OCI-LY7 (cell line): ENCODE results near the gene QDPR. TPM values are rescaled to one million over a fixed set of nuclear protein-coding genes. Genes with fewer than 3 reads are reported as not detected.

Experiments
- BruUV-seq: library from RNA; stranded (reverse); fragments of 400-500 nt; replicated peaks from 2 replicates; lab custom pipeline; 2021; lab: Mats Ljungman, UMichigan
- CTCF ChIA-PET: fragments of 300-600 bp; sonication (Branson Sonifier 250); formaldehyde crosslinking; loops from one replicate; lab custom pipeline; 2022; ENCODE audit warnings: antibody characterized with exemption; ENCODE audit not compliant: unreplicated experiment; lab: Charles Lee
- POLR2A ChIA-PET: fragments of 300-600 bp; sonication (Branson Sonifier 250); formaldehyde crosslinking; loops from one replicate; lab custom pipeline; 2022; ENCODE audit warnings: antibody characterized with exemption; lab: Charles Lee
- DNase-seq: peaks from one replicate; pipeline ENCODE4 v3.0.0-alpha.2; 2015; ENCODE audit warnings: low spot score
- H2AFZ ChIP-seq: fragments of 200-600 bp; sonication (generic), shearing (Covaris generic); 2 replicates; pipeline ENCODE4 v1.6.1; 2014; ENCODE audit warnings: mild to moderate bottlenecking, antibody characterized with exemption, low read length, moderate library complexity
- H3K27ac ChIP-seq: fragments of 200-600 bp; sonication (generic); 2 replicates; pipeline ENCODE4 v1.5.1; 2014; ENCODE audit warnings: mixed run types, low read depth, mild to moderate bottlenecking, moderate library complexity, low read length, inconsistent platforms; ENCODE audit not compliant: poor library complexity, severe bottlenecking
- H3K36me3 ChIP-seq: fragments of 200-600 bp; sonication (generic); 2 replicates; pipeline ENCODE4 v1.6.1; 2014; ENCODE audit warnings: mild to moderate bottlenecking, antibody characterized with exemption, low read length, moderate library complexity, mixed read lengths; ENCODE audit not compliant: insufficient read depth
- H3K4me1 ChIP-seq: fragments of 200-600 bp; sonication (generic); 2 replicates; pipeline ENCODE4 v1.5.1; 2014; ENCODE audit warnings: mild to moderate bottlenecking, low read length; ENCODE audit not compliant: insufficient read depth, poor library complexity, severe bottlenecking
- H3K4me2 ChIP-seq: fragments of 200-600 bp; sonication (generic); 2 replicates; pipeline ENCODE4 v1.6.1; 2014; ENCODE audit warnings: mild to moderate bottlenecking, low read length
- H3K4me3 ChIP-seq: fragments of 200-600 bp; sonication (generic); 2 replicates; pipeline ENCODE4 v1.5.1; 2014; ENCODE audit warnings: mild to moderate bottlenecking, low read depth, low read length; ENCODE audit not compliant: poor library complexity, severe bottlenecking
- H3K79me2 ChIP-seq: fragments of 200-600 bp; sonication (generic); 2 replicates; pipeline ENCODE4 v1.6.1; 2016; ENCODE audit warnings: low read depth, mild to moderate bottlenecking, low read length, moderate library complexity, mixed read lengths; ENCODE audit not compliant: insufficient read depth
- H3K9me2 ChIP-seq: fragments of 200-600 bp; sonication (generic); 2 replicates; pipeline ENCODE4 v1.6.1; 2016; ENCODE audit warnings: mild to moderate bottlenecking, low read length, mixed read lengths; ENCODE audit not compliant: insufficient read depth
- H3K9me3 ChIP-seq: fragments of 200-600 bp; sonication (generic); 2 replicates; pipeline ENCODE4 v1.6.1; 2014; ENCODE audit warnings: mild to moderate bottlenecking, mixed run types, low read length, mixed read lengths
- H4K20me1 ChIP-seq: fragments of 200-600 bp; sonication (generic); 2 replicates; pipeline ENCODE4 v1.6.1; 2014; ENCODE audit warnings: mild to moderate bottlenecking, antibody characterized with exemption, low read length, moderate library complexity, mixed read lengths; ENCODE audit not compliant: insufficient read depth
- CTCF ChIP-seq: fragments of 200-600 bp; sonication (generic); conservative IDR thresholded peaks from 2 replicates; pipeline ENCODE4 v1.5.1; 2014; ENCODE audit warnings: mild to moderate bottlenecking, antibody characterized with exemption, low read length, moderate library complexity, mixed read lengths
- EZH2phosphoT487 ChIP-seq: fragments of 200-600 bp; sonication (generic); IDR thresholded peaks from 2 replicates; pipeline ENCODE4 v1.6.1; 2018; ENCODE audit warnings: low read depth, borderline replicate concordance, mild to moderate bottlenecking, mixed run types, antibody characterized with exemption, low read length, moderate library complexity, mixed read lengths
- intact Hi-C: fragments of 100-400 bp; cut with micrococcal nuclease; formaldehyde crosslinking; loops from one replicate; pipeline ENCODE4 v1.10.0; 2022; ENCODE audit not compliant: unreplicated experiment
- total RNA-seq, 2 experiments: library from RNA; depleted of rRNA in 1 of 2; stranded (reverse); fragments of >200 nt in 1 of 2; shearing (Covaris generic) in 1 of 2; gene quantifications; 2 replicates each; pipeline ENCODE4 v1.2.3, GENCODE V29; 2014 to 2022

Gene QDPR
- total RNA-seq, 2 experiments from 2014 or later: 2.5 to 2.9 TPM

- Histone ChIP-seq H3K27ac (no peak overlapping the region), H3K9me2 (no peaks in the 10 kb centered on the region), H4K20me1 (no peaks in the 10 kb centered on the region), H3K36me3 (no peaks in the 10 kb centered on the region), H3K4me2 (no peak overlapping the region), H3K9me3 (no peaks in the 10 kb centered on the region), H2AFZ (no peak overlapping the region), H3K79me2 (no peaks in the 10 kb centered on the region), H3K4me1 (peaks cover 2% of the 10 kb centered on the region), H3K4me3 (no peak overlapping the region)
- CTCF ChIA-PET: no interaction called here
- no peak for TF ChIP-seq EZH2phosphoT487
- no peak for TF ChIP-seq CTCF
- BruUV-seq: no TSS peak
- no peak for DNase-seq
- POLR2A ChIA-PET: no interaction called here
- intact Hi-C loops: no loop called here
Observed at GRCh38 chr4:17437396-17437795, 74.5 kb downstream of the QDPR start.

GRCh38 chr4:17436750-17437090 is 75.2 kb downstream of the QDPR start:
- no TSS peak for BruUV-seq
- H3K36me3 ChIP-seq: no peaks in the 10 kb centered on the region

More at GRCh38 chr4:17436750-17437090, 75.2 kb downstream of the QDPR start:
- Histone ChIP-seq H4K20me1 (no peaks in the 10 kb centered on the region), H3K4me3 (no peak overlapping the region), H3K4me1 (no peaks in the 10 kb centered on the region), H3K4me2 (no peak overlapping the region), H3K9me2 (no peaks in the 10 kb centered on the region), H3K9me3 (no peaks in the 10 kb centered on the region), H3K79me2 (no peaks in the 10 kb centered on the region), H3K27ac (no peak overlapping the region), H2AFZ (no peak overlapping the region)
- ChIA-PET POLR2A (no interaction called here), CTCF (no interaction called here)
- TF ChIP-seq EZH2phosphoT487 (no peak), CTCF (no peak)
- no peak for DNase-seq
- intact Hi-C loops: no loop called here

Other genes starting within 250 kb of the QDPR start
- not detected in 2 replicates for gene CLRN2, start 3.1 kb upstream of the QDPR start, total RNA-seq (2014; rRNA removed; shearing (Covaris generic))
- not detected in 2 replicates for gene CLRN2, start 3.1 kb upstream of the QDPR start, total RNA-seq (2022)
- gene LAP3, start 65.1 kb upstream of the QDPR start, total RNA-seq (2014; rRNA removed; shearing (Covaris generic)): 111 and 115 TPM in 2 replicates
- gene LAP3, start 65.1 kb upstream of the QDPR start, total RNA-seq (2022): 101 and 104 TPM in 2 replicates
- gene MED28, start 102.6 kb upstream of the QDPR start, total RNA-seq (2014; rRNA removed; shearing (Covaris generic)): 20.7 and 27.0 TPM in 2 replicates
- gene MED28, start 102.6 kb upstream of the QDPR start, total RNA-seq (2022): 78.2 and 86.2 TPM in 2 replicates